Measurements from ENCODE around the gene KCP.

Gene KCP

GRCh38 chr7:128849804-128850490 is 60.6 kb downstream of the KCP start:
- H3K4me3 ChIP-seq (ENCODE audit: low read depth, low read length): no peak overlapping the region
- DNase-seq (ENCODE audit: low read depth): no peak
- TF ChIP-seq CTCF (IDR thresholded peaks at IDR 0.05; ENCODE audit: insufficient read depth, low read depth, low read length, missing control alignments): no peak

- H3K4me3 ChIP-seq (ENCODE audit: low read depth, low read length): no peak overlapping the region
- no peak for DNase-seq (ENCODE audit: low read depth)
- no peak for TF ChIP-seq CTCF (IDR thresholded peaks at IDR 0.05; ENCODE audit: insufficient read depth, low read depth, low read length, missing control alignments)
These were observed 61.4 kb downstream of the KCP start for GRCh38 chr7:128849156-128849515.

- no peak for DNase-seq (ENCODE audit: low read depth)
- no peak for TF ChIP-seq CTCF (IDR thresholded peaks at IDR 0.05; ENCODE audit: insufficient read depth, low read depth, low read length, missing control alignments)
- no peak overlapping the region for H3K4me3 ChIP-seq (ENCODE audit: low read depth, low read length)
These were observed 62.0 kb downstream of the KCP start for GRCh38 chr7:128848289-128849155.

- no peak for DNase-seq (ENCODE audit: low read depth)
- H3K4me3 ChIP-seq (ENCODE audit: low read depth, low read length): no peak overlapping the region
- no peak for TF ChIP-seq CTCF (IDR thresholded peaks at IDR 0.05; ENCODE audit: insufficient read depth, low read depth, low read length, missing control alignments)
These were observed 62.7 kb downstream of the KCP start for GRCh38 chr7:128847721-128848211.

- TF ChIP-seq CTCF (IDR thresholded peaks at IDR 0.05; ENCODE audit: insufficient read depth, low read depth, low read length, missing control alignments): no peak
- no peak overlapping the region for H3K4me3 ChIP-seq (ENCODE audit: low read depth, low read length)
- no peak for DNase-seq (ENCODE audit: low read depth)
These were observed 63.6 kb downstream of the KCP start for GRCh38 chr7:128846781-128847444.

- DNase-seq (ENCODE audit: low read depth): no peak
- TF ChIP-seq CTCF (IDR thresholded peaks at IDR 0.05; ENCODE audit: insufficient read depth, low read depth, low read length, missing control alignments): no peak
- H3K4me3 ChIP-seq (ENCODE audit: low read depth, low read length): no peak overlapping the region
These were observed 64.5 kb downstream of the KCP start for GRCh38 chr7:128845987-128846386.
